OCI-LY7 (cell line): ENCODE data around the gene LINC00237. TPM values are rescaled to one million over a fixed set of nuclear protein-coding genes. Genes with fewer than 3 reads are reported as not detected.

Experiments used
- BruUV-seq: library from RNA; stranded (reverse); fragments of 400-500 nt; replicated peaks from 2 replicates; lab custom pipeline; 2021; lab: Mats Ljungman, UMichigan
- CTCF ChIA-PET: fragments of 300-600 bp; sonication (Branson Sonifier 250); formaldehyde crosslinking; loops from one replicate; lab custom pipeline; 2022; ENCODE audit warnings: antibody characterized with exemption; ENCODE audit not compliant: unreplicated experiment; lab: Charles Lee
- POLR2A ChIA-PET: fragments of 300-600 bp; sonication (Branson Sonifier 250); formaldehyde crosslinking; loops from one replicate; lab custom pipeline; 2022; ENCODE audit warnings: antibody characterized with exemption; lab: Charles Lee
- DNase-seq: peaks from one replicate; pipeline ENCODE4 v3.0.0-alpha.2; 2015; ENCODE audit warnings: low spot score
- H2AFZ ChIP-seq: fragments of 200-600 bp; sonication (generic), shearing (Covaris generic); 2 replicates; pipeline ENCODE4 v1.6.1; 2014; ENCODE audit warnings: mild to moderate bottlenecking, antibody characterized with exemption, low read length, moderate library complexity
- H3K27ac ChIP-seq: fragments of 200-600 bp; sonication (generic); 2 replicates; pipeline ENCODE4 v1.5.1; 2014; ENCODE audit warnings: mixed run types, low read depth, mild to moderate bottlenecking, moderate library complexity, low read length, inconsistent platforms; ENCODE audit not compliant: poor library complexity, severe bottlenecking
- H3K36me3 ChIP-seq: fragments of 200-600 bp; sonication (generic); 2 replicates; pipeline ENCODE4 v1.6.1; 2014; ENCODE audit warnings: mild to moderate bottlenecking, antibody characterized with exemption, low read length, moderate library complexity, mixed read lengths; ENCODE audit not compliant: insufficient read depth
- H3K4me1 ChIP-seq: fragments of 200-600 bp; sonication (generic); 2 replicates; pipeline ENCODE4 v1.5.1; 2014; ENCODE audit warnings: mild to moderate bottlenecking, low read length; ENCODE audit not compliant: insufficient read depth, poor library complexity, severe bottlenecking
- H3K4me2 ChIP-seq: fragments of 200-600 bp; sonication (generic); 2 replicates; pipeline ENCODE4 v1.6.1; 2014; ENCODE audit warnings: mild to moderate bottlenecking, low read length
- H3K4me3 ChIP-seq: fragments of 200-600 bp; sonication (generic); 2 replicates; pipeline ENCODE4 v1.5.1; 2014; ENCODE audit warnings: mild to moderate bottlenecking, low read depth, low read length; ENCODE audit not compliant: poor library complexity, severe bottlenecking
- H3K79me2 ChIP-seq: fragments of 200-600 bp; sonication (generic); 2 replicates; pipeline ENCODE4 v1.6.1; 2016; ENCODE audit warnings: low read depth, mild to moderate bottlenecking, low read length, moderate library complexity, mixed read lengths; ENCODE audit not compliant: insufficient read depth
- H3K9me2 ChIP-seq: fragments of 200-600 bp; sonication (generic); 2 replicates; pipeline ENCODE4 v1.6.1; 2016; ENCODE audit warnings: mild to moderate bottlenecking, low read length, mixed read lengths; ENCODE audit not compliant: insufficient read depth
- H3K9me3 ChIP-seq: fragments of 200-600 bp; sonication (generic); 2 replicates; pipeline ENCODE4 v1.6.1; 2014; ENCODE audit warnings: mild to moderate bottlenecking, mixed run types, low read length, mixed read lengths
- H4K20me1 ChIP-seq: fragments of 200-600 bp; sonication (generic); 2 replicates; pipeline ENCODE4 v1.6.1; 2014; ENCODE audit warnings: mild to moderate bottlenecking, antibody characterized with exemption, low read length, moderate library complexity, mixed read lengths; ENCODE audit not compliant: insufficient read depth
- CTCF ChIP-seq: fragments of 200-600 bp; sonication (generic); conservative IDR thresholded peaks from 2 replicates; pipeline ENCODE4 v1.5.1; 2014; ENCODE audit warnings: mild to moderate bottlenecking, antibody characterized with exemption, low read length, moderate library complexity, mixed read lengths
- EZH2phosphoT487 ChIP-seq: fragments of 200-600 bp; sonication (generic); IDR thresholded peaks from 2 replicates; pipeline ENCODE4 v1.6.1; 2018; ENCODE audit warnings: low read depth, borderline replicate concordance, mild to moderate bottlenecking, mixed run types, antibody characterized with exemption, low read length, moderate library complexity, mixed read lengths
- intact Hi-C: fragments of 100-400 bp; cut with micrococcal nuclease; formaldehyde crosslinking; loops from one replicate; pipeline ENCODE4 v1.10.0; 2022; ENCODE audit not compliant: unreplicated experiment
- total RNA-seq, 2 experiments: library from RNA; depleted of rRNA in 1 of 2; stranded (reverse); fragments of >200 nt in 1 of 2; shearing (Covaris generic) in 1 of 2; gene quantifications; 2 replicates each; pipeline ENCODE4 v1.2.3, GENCODE V29; 2014 to 2022

The LINC00237 gene
- total RNA-seq, 2 experiments from 2014 or later = not detected

GRCh38 chr20:21083825-21084325, 22.3 kb downstream of the LINC00237 start:
- ChIA-PET POLR2A (no interaction called here), CTCF (no interaction called here)
- no peaks in the 10 kb centered on the region for H3K36me3 ChIP-seq
- no peaks in the 10 kb centered on the region for H3K79me2 ChIP-seq
- intact Hi-C loops = no loop called here
- no peak overlapping the region for H3K4me3 ChIP-seq
- no peaks in the 10 kb centered on the region for H4K20me1 ChIP-seq
- H3K27ac ChIP-seq = no peak overlapping the region
- H3K9me2 ChIP-seq = no peaks in the 10 kb centered on the region
- H3K4me1 ChIP-seq = peaks cover 4% of the 10 kb centered on the region
- no peak for TF ChIP-seq EZH2phosphoT487
- no peak for TF ChIP-seq CTCF
- DNase-seq = no peak
- H2AFZ ChIP-seq = no peak overlapping the region
- H3K9me3 ChIP-seq = no peaks in the 10 kb centered on the region
- H3K4me2 ChIP-seq = no peak overlapping the region
- no TSS peak for BruUV-seq

- Histone ChIP-seq H3K9me2 (no peaks in the 10 kb centered on the region), H3K9me3 (no peaks in the 10 kb centered on the region), H2AFZ (no peak overlapping the region), H4K20me1 (no peaks in the 10 kb centered on the region), H3K79me2 (no peaks in the 10 kb centered on the region), H3K4me1 (no peaks in the 10 kb centered on the region), H3K36me3 (no peaks in the 10 kb centered on the region), H3K27ac (no peak overlapping the region), H3K4me3 (no peak overlapping the region), H3K4me2 (no peak overlapping the region)
- ChIA-PET POLR2A (no interaction called here), CTCF (interaction anchor here (0.6 kb wide), 1 partner anchor 1987 kb away, joined by 3 read pairs; no protein-coding TSS in a partner anchor)
- no peak for TF ChIP-seq EZH2phosphoT487
- no peak for TF ChIP-seq CTCF
- BruUV-seq = no TSS peak
- intact Hi-C loops = no loop called here
- DNase-seq = no peak
Measured at GRCh38 chr20:21082584-21082983, 23.6 kb downstream of the LINC00237 start.

DNA sequence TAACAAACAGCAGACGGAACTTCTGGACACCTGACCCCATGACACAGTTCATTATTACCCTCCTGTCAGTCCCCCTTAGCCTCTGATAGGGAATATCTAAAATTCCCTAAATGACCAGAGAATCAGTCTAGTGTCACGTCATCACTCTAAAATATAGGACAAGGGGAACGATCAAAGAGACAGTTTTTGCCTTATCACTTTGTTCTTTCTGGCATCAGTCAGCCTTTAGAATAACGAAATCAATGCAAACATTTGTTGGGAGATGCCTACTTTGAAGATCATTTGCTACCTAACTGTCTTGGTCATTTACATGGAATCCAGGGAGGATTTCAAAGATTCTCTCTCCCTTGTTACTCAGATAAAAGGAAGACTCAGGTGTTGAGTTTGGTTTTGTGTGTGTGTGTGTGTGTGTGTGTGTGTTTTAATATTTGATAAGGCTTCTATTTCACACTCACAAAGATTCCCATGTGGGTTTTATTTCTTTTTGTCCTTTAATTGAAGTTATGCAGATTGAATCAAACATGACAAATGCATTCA, 28.3 kb downstream of the LINC00237 start:
- no peaks in the 10 kb centered on the region for H3K4me1 ChIP-seq
- no peaks in the 10 kb centered on the region for H4K20me1 ChIP-seq
- no peak overlapping the region for H3K27ac ChIP-seq
- no peaks in the 10 kb centered on the region for H3K9me3 ChIP-seq
- no peak for DNase-seq
- TF ChIP-seq EZH2phosphoT487 (no peak), CTCF (no peak)
- BruUV-seq = no TSS peak
- H3K79me2 ChIP-seq = no peaks in the 10 kb centered on the region
- H3K4me2 ChIP-seq = no peak overlapping the region
- H2AFZ ChIP-seq = no peak overlapping the region
- intact Hi-C loops = no loop called here
- ChIA-PET POLR2A (no interaction called here), CTCF (no interaction called here)
- H3K9me2 ChIP-seq = no peaks in the 10 kb centered on the region
- no peak overlapping the region for H3K4me3 ChIP-seq
- H3K36me3 ChIP-seq = no peaks in the 10 kb centered on the region
